ENCODE results near the gene PRPF39. TPM values are rescaled to one million over a fixed set of nuclear protein-coding genes. Genes with fewer than 3 reads are reported as not detected.

PRPF39 gene
- total and polyA plus RNA-seq, 9 donors = 20.9 to 50.5 (median 29.2) TPM

GRCh38 chr14:45038865-45039264 lies 45.1 kb upstream of the PRPF39 start:
- 94 to 98% (median 98%) methylated on average over 5 of the region's 5 CpGs for WGBS, 3 donors
- H3K27ac ChIP-seq = no peak overlapping the region

GRCh38 chr14:45039390-45039789 lies 44.5 kb upstream of the PRPF39 start:
- no peak for DNase-seq
- Histone ChIP-seq H3K4me1 (ENCODE audit: insufficient read depth) (no peaks in the 10 kb centered on the region), H3K4me3 (no peak overlapping the region), H3K27me3 (no peaks in the 10 kb centered on the region), H3K36me3 (no peaks in the 10 kb centered on the region), H3K9me3 (peaks cover 0 to 5% of the 10 kb centered on the region in 2 donors), H3K27ac (no peak overlapping the region)
- WGBS, 3 donors = 92 to 100% (median 100%) methylated on average over 2 of the region's 2 CpGs
- intact Hi-C loops (cut with DNase I) = no loop called here
- TF ChIP-seq POLR2A (IDR thresholded peaks at IDR 0.05) (no peak), CTCF (IDR thresholded peaks at IDR 0.05) (no peak), EP300 (IDR thresholded peaks at IDR 0.05) (no peak)

More at GRCh38 chr14:45038865-45039264, 45.1 kb upstream of the PRPF39 start:
- Histone ChIP-seq H3K9me3 (peaks cover 0 to 5% of the 10 kb centered on the region in 2 donors), H3K4me3 (no peak overlapping the region), H3K36me3 (no peaks in the 10 kb centered on the region), H3K4me1 (ENCODE audit: insufficient read depth) (no peaks in the 10 kb centered on the region), H3K27me3 (no peaks in the 10 kb centered on the region)
- DNase-seq = no peak
- intact Hi-C loops (cut with DNase I) = no loop called here
- no peak for TF ChIP-seq CTCF (IDR thresholded peaks at IDR 0.05)
- no peak for TF ChIP-seq POLR2A (IDR thresholded peaks at IDR 0.05)
- no peak for TF ChIP-seq EP300 (IDR thresholded peaks at IDR 0.05)

DNA sequence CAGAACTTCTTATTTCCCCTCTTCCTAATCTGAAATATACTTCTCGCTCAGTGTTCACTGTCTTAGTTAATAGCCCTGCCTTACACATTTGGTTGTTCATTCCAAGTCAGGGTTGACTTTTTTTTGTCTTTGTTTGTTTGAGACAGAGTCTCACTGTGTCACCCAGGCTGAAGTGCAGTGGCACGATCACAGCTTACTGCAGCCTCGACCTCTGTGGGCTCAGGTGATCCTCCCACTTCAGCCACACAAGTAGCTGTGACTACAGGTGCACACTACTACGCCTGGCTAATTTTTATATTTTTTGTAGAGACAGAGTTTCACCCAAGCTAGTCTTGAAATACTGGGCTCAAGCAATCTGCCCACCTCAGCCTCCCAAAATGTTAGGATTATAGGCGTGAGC lies 42.3 kb upstream of the PRPF39 start:
- Histone ChIP-seq H3K9me3 (peaks cover 0 to 5% of the 10 kb centered on the region in 2 donors), H3K4me1 (ENCODE audit: insufficient read depth) (no peaks in the 10 kb centered on the region), H3K27ac (no peak overlapping the region), H3K27me3 (no peaks in the 10 kb centered on the region), H3K4me3 (no peak overlapping the region), H3K36me3 (no peaks in the 10 kb centered on the region)
- TF ChIP-seq EP300 (IDR thresholded peaks at IDR 0.05) (no peak), CTCF (IDR thresholded peaks at IDR 0.05) (no peak), POLR2A (IDR thresholded peaks at IDR 0.05) (no peak)
- no peak for DNase-seq
- 94 to 98% (median 96%) methylated on average over 5 of the region's 5 CpGs for WGBS, 3 donors
- intact Hi-C loops (cut with DNase I) = no loop called here

- H3K36me3 ChIP-seq = no peaks in the 10 kb centered on the region
- DNase-seq = no peak
- H3K4me3 ChIP-seq = no peak overlapping the region
- H3K4me1 ChIP-seq (ENCODE audit: insufficient read depth) = no peaks in the 10 kb centered on the region
- no peaks in the 10 kb centered on the region for H3K27me3 ChIP-seq
- H3K9me3 ChIP-seq = no peaks in the 10 kb centered on the region
- WGBS, 3 donors = 51 to 64% (median 53%) methylated on average over 5 of the region's 5 CpGs
- intact Hi-C loops (cut with DNase I) = no loop called here
- no peak for TF ChIP-seq CTCF (IDR thresholded peaks at IDR 0.05)
- TF ChIP-seq POLR2A (IDR thresholded peaks at IDR 0.05) = no peak
- no peak for TF ChIP-seq EP300 (IDR thresholded peaks at IDR 0.05)
- H3K27ac ChIP-seq = no peak overlapping the region
Observed at GRCh38 chr14:45044638-45045037, 39.3 kb upstream of the PRPF39 start.

All from ovary (tissue), 9 donors.